Calu3 (cell line): ENCODE measurements around the gene HGF. TPM values are rescaled to one million over a fixed set of nuclear protein-coding genes. Genes with fewer than 3 reads are reported as not detected.

ENCODE experiments used
- BruUV-seq: library from RNA; stranded (reverse); fragments of 400-500 nt; replicated peaks from 2 replicates; lab custom pipeline; 2021; lab: Mats Ljungman, UMichigan
- CTCF ChIA-PET: fragments of 300-600 bp; sonication (Branson Sonifier 250); formaldehyde crosslinking; loops from one replicate; lab custom pipeline; 2022; ENCODE audit warnings: antibody characterized with exemption; lab: Charles Lee
- DNase-seq: peaks from one replicate; pipeline ENCODE4 v3.0.0; 2022
- H3K27ac Mint-ChIP-seq: one replicate; pipeline ENCODE4 v1.8.0; 2022; ENCODE audit warnings: mixed read lengths; ENCODE audit not compliant: unreplicated experiment
- H3K27me3 Mint-ChIP-seq: one replicate; pipeline ENCODE4 v1.8.0; 2022; ENCODE audit warnings: mixed read lengths; ENCODE audit not compliant: unreplicated experiment
- H3K36me3 Mint-ChIP-seq: one replicate; pipeline ENCODE4 v1.8.0; 2022; ENCODE audit warnings: mild to moderate bottlenecking, moderate library complexity, mixed read lengths; ENCODE audit not compliant: insufficient read depth, unreplicated experiment
- H3K4me1 Mint-ChIP-seq: one replicate; pipeline ENCODE4 v1.8.0; 2022; ENCODE audit warnings: mild to moderate bottlenecking, low read depth, mixed read lengths; ENCODE audit not compliant: unreplicated experiment
- H3K4me3 Mint-ChIP-seq: one replicate; pipeline ENCODE4 v1.8.0; 2022; ENCODE audit warnings: mild to moderate bottlenecking, low read depth, moderate library complexity, mixed read lengths; ENCODE audit not compliant: unreplicated experiment
- H3K9me3 Mint-ChIP-seq: one replicate; pipeline ENCODE4 v1.8.0; 2022; ENCODE audit warnings: low read depth, mixed read lengths; ENCODE audit not compliant: unreplicated experiment
- intact Hi-C: fragments of 100-400 bp; cut with micrococcal nuclease; formaldehyde crosslinking; loops from one replicate; pipeline ENCODE4 v1.10.0; 2022; ENCODE audit not compliant: unreplicated experiment
- total RNA-seq: library from RNA; stranded (reverse); gene quantifications from 2 replicates; pipeline ENCODE4 v1.2.3, GENCODE V29; 2022
- TF ChIP-seq, protein P1 (sequence below): fragments of 200-600 bp; IDR thresholded peaks from one replicate; pipeline ENCODE4 v1.8.0; 2022; ENCODE audit warnings: antibody characterized with exemption; ENCODE audit not compliant: unreplicated experiment

The HGF gene
- total RNA-seq, 1 experiment from 2014 or later, result not detected

DNA sequence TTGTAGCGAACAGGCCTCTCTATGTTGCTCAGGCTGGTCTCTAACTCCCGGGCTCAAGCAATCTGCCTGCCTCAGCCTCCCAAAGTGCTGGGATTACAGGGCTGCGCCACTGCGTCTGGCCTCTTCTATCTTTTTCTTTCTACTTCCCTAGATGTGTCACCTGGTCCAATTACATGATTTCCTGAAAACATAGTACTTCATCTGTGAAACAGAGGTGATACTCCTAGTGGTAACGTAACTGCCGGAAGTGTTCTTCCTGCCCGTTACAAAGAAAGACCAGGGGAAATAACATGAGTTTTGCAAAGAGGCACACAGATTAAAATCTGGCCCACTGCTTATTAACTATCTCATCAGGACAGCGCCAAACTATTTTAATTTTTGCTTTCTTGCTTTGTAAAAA lies 18.4 kb upstream of the HGF start:
- Mint-ChIP-seq H3K36me3 (no peaks in the 10 kb centered on the region), H3K9me3 (no peaks in the 10 kb centered on the region), H3K27me3 (no peaks in the 10 kb centered on the region), H3K4me3 (no peak overlapping the region), H3K4me1 (no peaks in the 10 kb centered on the region), H3K27ac (no peak overlapping the region)
- CTCF ChIA-PET, result no interaction called here
- TF ChIP-seq, protein P1, sequence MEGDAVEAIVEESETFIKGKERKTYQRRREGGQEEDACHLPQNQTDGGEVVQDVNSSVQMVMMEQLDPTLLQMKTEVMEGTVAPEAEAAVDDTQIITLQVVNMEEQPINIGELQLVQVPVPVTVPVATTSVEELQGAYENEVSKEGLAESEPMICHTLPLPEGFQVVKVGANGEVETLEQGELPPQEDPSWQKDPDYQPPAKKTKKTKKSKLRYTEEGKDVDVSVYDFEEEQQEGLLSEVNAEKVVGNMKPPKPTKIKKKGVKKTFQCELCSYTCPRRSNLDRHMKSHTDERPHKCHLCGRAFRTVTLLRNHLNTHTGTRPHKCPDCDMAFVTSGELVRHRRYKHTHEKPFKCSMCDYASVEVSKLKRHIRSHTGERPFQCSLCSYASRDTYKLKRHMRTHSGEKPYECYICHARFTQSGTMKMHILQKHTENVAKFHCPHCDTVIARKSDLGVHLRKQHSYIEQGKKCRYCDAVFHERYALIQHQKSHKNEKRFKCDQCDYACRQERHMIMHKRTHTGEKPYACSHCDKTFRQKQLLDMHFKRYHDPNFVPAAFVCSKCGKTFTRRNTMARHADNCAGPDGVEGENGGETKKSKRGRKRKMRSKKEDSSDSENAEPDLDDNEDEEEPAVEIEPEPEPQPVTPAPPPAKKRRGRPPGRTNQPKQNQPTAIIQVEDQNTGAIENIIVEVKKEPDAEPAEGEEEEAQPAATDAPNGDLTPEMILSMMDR, result no peak
- DNase-seq, result no peak
- no TSS peak for BruUV-seq
- intact Hi-C loops, result no loop called here

DNA sequence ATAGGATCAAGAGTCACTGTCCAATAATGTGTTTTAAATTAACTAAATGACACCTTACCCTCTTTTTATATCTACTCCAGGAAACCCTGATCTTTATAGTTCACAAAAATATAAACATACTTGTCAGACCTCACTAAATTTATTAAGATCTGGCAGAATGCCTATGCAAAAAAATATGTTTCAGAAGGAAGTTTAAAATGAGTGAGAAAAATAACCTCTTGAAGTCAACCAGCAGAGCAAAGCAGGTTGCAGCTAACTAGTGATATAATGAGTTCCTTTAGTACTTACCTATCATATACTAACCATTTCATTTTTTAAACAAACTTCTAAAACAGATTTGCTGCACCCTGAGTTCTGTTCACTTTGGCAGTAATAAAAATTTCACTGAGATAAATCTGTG lies 14.0 kb upstream of the HGF start:
- CTCF ChIA-PET, result interaction anchor here (0.8 kb wide), 1 partner anchor 54 kb away, joined by 3 read pairs; no protein-coding TSS in a partner anchor
- Mint-ChIP-seq H3K4me1 (no peaks in the 10 kb centered on the region), H3K4me3 (no peak overlapping the region), H3K27me3 (no peaks in the 10 kb centered on the region), H3K36me3 (no peaks in the 10 kb centered on the region), H3K27ac (no peak overlapping the region), H3K9me3 (no peaks in the 10 kb centered on the region)
- intact Hi-C loops, result no loop called here
- BruUV-seq, result no TSS peak
- DNase-seq, result no peak
- TF ChIP-seq, protein P1, result no peak

DNA sequence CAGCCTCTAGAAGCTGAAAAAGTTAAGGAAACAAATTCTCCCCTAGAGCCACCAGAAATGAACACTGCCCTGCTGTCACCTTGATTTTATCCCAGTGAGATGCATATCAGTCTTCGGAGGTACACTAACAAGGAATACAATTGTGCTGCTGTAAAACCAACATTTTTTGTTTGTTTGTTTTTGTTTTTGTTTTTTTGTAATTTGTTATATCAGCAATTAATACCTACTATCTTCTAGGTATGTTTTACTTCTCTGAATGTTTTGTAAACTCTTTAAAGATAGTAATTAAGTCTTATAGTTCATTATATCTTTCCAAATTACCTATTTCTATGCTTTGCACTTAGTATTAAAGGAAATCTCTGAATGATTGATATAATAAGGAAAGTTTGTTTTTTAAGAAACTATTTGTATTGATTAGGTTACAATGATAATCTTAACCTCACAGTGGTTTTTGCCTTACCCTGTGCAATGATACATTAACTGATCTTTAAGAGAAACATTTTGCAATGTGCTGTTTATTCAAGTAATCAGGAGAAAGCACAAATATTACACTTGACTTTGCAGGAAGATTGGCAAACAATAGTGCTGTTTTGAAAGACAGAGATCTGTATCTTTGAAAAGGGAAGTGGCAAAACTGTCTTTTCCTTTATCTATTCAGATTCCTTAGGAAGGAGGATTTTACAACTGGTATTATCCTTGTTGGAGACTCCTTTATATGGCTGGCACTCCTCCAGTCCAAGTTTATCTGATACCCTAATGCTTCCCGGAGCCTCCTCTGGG lies 11.3 kb upstream of the HGF start:
- Mint-ChIP-seq H3K27me3 (no peaks in the 10 kb centered on the region), H3K9me3 (no peaks in the 10 kb centered on the region), H3K4me3 (no peak overlapping the region), H3K4me1 (no peaks in the 10 kb centered on the region), H3K27ac (no peak overlapping the region), H3K36me3 (no peaks in the 10 kb centered on the region)
- TF ChIP-seq, protein P1, result no peak
- no TSS peak for BruUV-seq
- DNase-seq, result no peak
- CTCF ChIA-PET, result no interaction called here
- intact Hi-C loops, result no loop called here

DNA sequence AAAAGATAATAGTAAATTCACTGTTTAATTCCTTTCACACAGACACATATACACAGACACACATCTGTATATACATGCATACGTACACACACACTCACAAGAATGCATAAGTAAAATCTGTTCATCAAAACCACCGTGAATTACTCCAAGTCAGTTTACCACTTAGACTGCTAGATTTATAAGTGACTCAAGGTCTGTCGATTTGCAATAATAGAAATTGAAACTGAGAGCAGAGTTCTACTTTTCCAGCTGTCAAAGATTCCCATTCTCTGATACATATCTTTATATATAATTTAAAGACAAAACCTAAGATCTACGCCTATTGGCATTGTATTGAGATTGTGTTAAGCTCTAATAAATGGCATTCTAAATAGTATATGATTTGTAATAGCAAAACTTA lies 9.9 kb upstream of the HGF start:
- no peaks in the 10 kb centered on the region for H3K4me1 Mint-ChIP-seq
- no peak overlapping the region for H3K27ac Mint-ChIP-seq
- intact Hi-C loops, result no loop called here
- no peaks in the 10 kb centered on the region for H3K9me3 Mint-ChIP-seq
- TF ChIP-seq, protein P1, result no peak
- no TSS peak for BruUV-seq
- DNase-seq, result no peak
- no peak overlapping the region for H3K4me3 Mint-ChIP-seq
- CTCF ChIA-PET, result no interaction called here
- no peaks in the 10 kb centered on the region for H3K27me3 Mint-ChIP-seq
- H3K36me3 Mint-ChIP-seq, result no peaks in the 10 kb centered on the region
